H9 (cell line): Measurements from ENCODE around the gene PLEKHN1. TPM values are rescaled to one million over a fixed set of nuclear protein-coding genes. Genes with fewer than 3 reads are reported as not detected.

Source experiments
- DNase-seq: peaks from one replicate; pipeline ENCODE4 v3.0.0-alpha.2; 2017
- H2AFZ ChIP-seq: one replicate; pipeline ENCODE4 v1.6.1; 2013; ENCODE audit warnings: mild to moderate bottlenecking, low read length, control low read depth, moderate library complexity
- H2AK5ac ChIP-seq: 2 replicates; pipeline ENCODE4 v1.6.1; 2013; ENCODE audit warnings: low read length, control low read depth, mixed read lengths; ENCODE audit not compliant: insufficient read length
- H2BK120ac ChIP-seq: one replicate; pipeline ENCODE4 v1.6.1; 2013; ENCODE audit warnings: low read depth, mild to moderate bottlenecking, low read length, control low read depth, inconsistent platforms; ENCODE audit not compliant: poor library complexity, severe bottlenecking
- H2BK12ac ChIP-seq: 2 replicates; pipeline ENCODE4 v1.6.1; 2013; ENCODE audit warnings: low read length, control low read depth, mixed read lengths, low read depth; ENCODE audit not compliant: insufficient read length
- H2BK15ac ChIP-seq: 2 replicates; pipeline ENCODE4 v1.6.1; 2013; ENCODE audit warnings: low read depth, low read length, control low read depth
- H2BK20ac ChIP-seq: one replicate; pipeline ENCODE4 v1.6.1; 2013; ENCODE audit warnings: low read depth, mild to moderate bottlenecking, low read length, control low read depth, inconsistent platforms; ENCODE audit not compliant: poor library complexity, severe bottlenecking
- H2BK5ac ChIP-seq: 2 replicates; pipeline ENCODE4 v1.6.1; 2013; ENCODE audit warnings: low read length, control low read depth, mixed read lengths; ENCODE audit not compliant: insufficient read length
- H3K14ac ChIP-seq: 2 replicates; pipeline ENCODE4 v1.6.1; 2013; ENCODE audit warnings: low read length, control low read depth; ENCODE audit not compliant: insufficient read depth
- H3K18ac ChIP-seq: 2 replicates; pipeline ENCODE4 v1.6.1; 2013; ENCODE audit warnings: low read depth, mild to moderate bottlenecking, mixed read lengths, low read length, control low read depth; ENCODE audit not compliant: insufficient read length
- H3K23ac ChIP-seq: 2 replicates; pipeline ENCODE4 v1.6.1; 2013; ENCODE audit warnings: low read length, control low read depth, mixed read lengths, low read depth; ENCODE audit not compliant: insufficient read length
- H3K23me2 ChIP-seq: 2 replicates; pipeline ENCODE4 v1.6.1; 2013; ENCODE audit warnings: low read depth, mild to moderate bottlenecking, mixed read lengths, low read length, control low read depth; ENCODE audit not compliant: insufficient read length, poor library complexity, severe bottlenecking
- H3K27ac ChIP-seq: 2 replicates; pipeline ENCODE4 v1.5.1; 2013; ENCODE audit warnings: low read length, control low read depth, mixed read lengths, low read depth; ENCODE audit not compliant: insufficient read length
- H3K27me3 ChIP-seq: 2 replicates; pipeline ENCODE4 v1.6.1; 2013; ENCODE audit warnings: low read length, control low read depth, inconsistent platforms; ENCODE audit not compliant: insufficient read depth
- H3K4ac ChIP-seq: 2 replicates; pipeline ENCODE4 v1.6.1; 2013; ENCODE audit warnings: low read depth, mild to moderate bottlenecking, control low read depth, inconsistent platforms, low read length, moderate library complexity
- H3K4me1 ChIP-seq: 2 replicates; pipeline ENCODE4 v1.6.1; 2013; ENCODE audit warnings: low read length, control low read depth, inconsistent platforms; ENCODE audit not compliant: insufficient read depth
- H3K4me2 ChIP-seq: 2 replicates; pipeline ENCODE4 v1.6.1; 2013; ENCODE audit warnings: low read length, control low read depth, mixed read lengths; ENCODE audit not compliant: insufficient read length, insufficient read depth
- H3K56ac ChIP-seq: 2 replicates; pipeline ENCODE4 v1.6.1; 2013; ENCODE audit warnings: low read depth, mild to moderate bottlenecking, mixed read lengths, low read length, control low read depth; ENCODE audit not compliant: insufficient read length
- H3K79me1 ChIP-seq: 2 replicates; pipeline ENCODE4 v1.6.1; 2013; ENCODE audit warnings: low read depth, mild to moderate bottlenecking, moderate library complexity, low read length, control low read depth, inconsistent platforms; ENCODE audit not compliant: insufficient read depth, poor library complexity, severe bottlenecking
- H3K79me2 ChIP-seq: 2 replicates; pipeline ENCODE4 v1.6.1; 2013; ENCODE audit warnings: low read length, control low read depth, inconsistent platforms; ENCODE audit not compliant: insufficient read depth
- H3K9ac ChIP-seq: 2 replicates; pipeline ENCODE4 v1.6.1; 2013; ENCODE audit warnings: low read length, control low read depth, mixed read lengths; ENCODE audit not compliant: insufficient read length; ENCODE audit errors: extremely low read depth
- H3K9me3 ChIP-seq: one replicate; pipeline ENCODE4 v1.6.1; 2013; ENCODE audit warnings: low read depth, low read length, inconsistent platforms; ENCODE audit not compliant: control insufficient read depth
- H3T11ph ChIP-seq: one replicate; pipeline ENCODE4 v1.6.1; 2013; ENCODE audit warnings: mild to moderate bottlenecking, low read length, control low read depth, inconsistent platforms
- H4K20me1 ChIP-seq: one replicate; pipeline ENCODE4 v1.6.1; 2013; ENCODE audit not compliant: control insufficient read depth, insufficient read length, insufficient read depth
- H4K5ac ChIP-seq: 2 replicates; pipeline ENCODE4 v1.6.1; 2013; ENCODE audit warnings: low read depth, mild to moderate bottlenecking, mixed read lengths, low read length, control low read depth; ENCODE audit not compliant: insufficient read length
- H4K8ac ChIP-seq: replicated peaks from 2 replicates; pipeline ENCODE4 v1.6.1; 2013; ENCODE audit warnings: low read length, control low read depth, mixed read lengths, low read depth; ENCODE audit not compliant: insufficient read length
- H4K91ac ChIP-seq: 2 replicates; pipeline ENCODE4 v1.6.1; 2013; ENCODE audit warnings: low read depth, mild to moderate bottlenecking, moderate library complexity, mixed read lengths, low read length, control low read depth; ENCODE audit not compliant: insufficient read length
- H3K27ac Mint-ChIP-seq, 3 experiments: 2 replicates in 2 of 3; 3 replicates in 1 of 3; pipeline ENCODE4 v1.8.0; 2020 to 2021; ENCODE audit warnings: mixed read lengths in 3 of 3, mild to moderate bottlenecking in 1 of 3, moderate library complexity in 1 of 3
- H3K27me3 Mint-ChIP-seq: 2 replicates; pipeline ENCODE4 v1.8.0; 2021; ENCODE audit warnings: low read depth, mild to moderate bottlenecking, moderate library complexity, mixed read lengths
- H3K36me3 Mint-ChIP-seq, 3 experiments: 2 replicates in 2 of 3; 3 replicates in 1 of 3; pipeline ENCODE4 v1.8.0; 2020 to 2021; ENCODE audit warnings: low read depth in 3 of 3, mixed read lengths in 3 of 3; ENCODE audit not compliant: insufficient read depth in 1 of 3
- H3K4me1 Mint-ChIP-seq, 2 experiments: 2 replicates each; pipeline ENCODE4 v1.8.0; 2020; ENCODE audit warnings: mixed read lengths in 2 of 2
- H3K4me3 Mint-ChIP-seq, 2 experiments: 2 replicates in 1 of 2; 3 replicates in 1 of 2; pipeline ENCODE4 v1.8.0; 2020 to 2021; ENCODE audit warnings: mild to moderate bottlenecking in 2 of 2, mixed read lengths in 2 of 2, moderate library complexity in 1 of 2
- H3K9me3 Mint-ChIP-seq, 2 experiments: 2 replicates in 1 of 2; 3 replicates in 1 of 2; pipeline ENCODE4 v1.8.0; 2020; ENCODE audit warnings: mild to moderate bottlenecking in 2 of 2, mixed read lengths in 2 of 2, moderate library complexity in 1 of 2
- CTCF ChIP-seq: fragments of 200-600 bp; sonication (generic); conservative IDR thresholded peaks from 3 replicates; pipeline ENCODE4 v1.8.0; 2021; ENCODE audit warnings: antibody characterized with exemption, mild to moderate bottlenecking
- WGBS: extraction: QIAGEN DNeasy Blood & Tissue Kit; methylation state at CpG from one replicate; pipeline ENCODE4 v1.1.7; 2013; ENCODE audit warnings: missing lambda C conversion rate, low lambda C conversion rate, mixed read lengths; ENCODE audit not compliant: insufficient read length; ENCODE audit errors: extremely low coverage; 5-methylcytosine and 5-hydroxymethylcytosine counted together
- total RNA-seq: library from RNA; stranded (reverse); gene quantifications from 2 replicates; pipeline ENCODE4 v1.2.1, GENCODE V29; 2021

PLEKHN1 gene
- total RNA-seq, 1 experiment from 2014 or later = 3.0 TPM

DNA sequence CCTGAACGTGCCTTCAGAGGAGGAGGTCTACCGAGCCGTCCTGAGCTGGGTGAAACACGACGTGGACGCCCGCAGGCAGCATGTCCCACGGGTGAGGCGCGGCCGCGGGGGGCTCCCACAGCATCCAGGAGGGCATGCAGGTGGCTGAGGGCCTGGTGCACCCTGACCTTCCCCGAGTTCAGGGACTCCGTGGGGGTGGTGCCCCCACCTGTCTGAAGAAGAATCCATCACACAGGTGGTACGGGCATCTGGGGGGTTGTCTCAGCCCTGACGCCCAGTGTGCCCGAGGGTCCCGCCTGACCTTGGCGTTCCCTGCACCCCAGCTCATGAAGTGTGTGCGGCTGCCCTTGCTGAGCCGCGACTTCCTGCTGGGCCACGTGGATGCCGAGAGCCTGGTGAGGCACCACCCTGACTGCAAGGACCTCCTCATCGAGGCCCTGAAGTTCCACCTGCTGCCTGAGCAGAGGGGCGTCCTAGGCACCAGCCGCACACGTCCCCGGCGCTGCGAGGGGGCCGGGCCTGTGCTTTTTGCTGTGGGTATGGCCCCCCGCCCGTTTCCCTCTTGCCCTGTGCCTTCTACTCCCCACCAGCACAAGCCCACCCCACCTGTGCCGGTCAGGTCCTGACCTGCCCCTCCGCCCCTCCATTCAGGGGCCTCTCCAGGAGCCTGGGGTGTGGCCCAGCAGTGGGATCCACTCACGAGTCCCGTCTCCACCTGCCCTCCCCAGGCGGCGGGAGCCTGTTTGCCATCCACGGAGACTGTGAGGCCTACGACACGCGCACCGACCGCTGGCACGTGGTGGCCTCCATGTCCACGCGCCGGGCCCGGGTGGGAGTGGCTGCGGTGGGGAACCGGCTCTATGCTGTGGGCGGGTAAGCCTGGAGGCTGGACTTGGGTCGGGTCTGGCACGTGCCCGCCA is 3.6 kb upstream of the PLEKHN1 start:
- peaks cover 27% of the 10 kb centered on the region for H3K27me3 Mint-ChIP-seq
- H2AK5ac ChIP-seq = no peak overlapping the region
- H3T11ph ChIP-seq = no peak overlapping the region
- H4K5ac ChIP-seq = no peak overlapping the region
- H2AFZ ChIP-seq = no peak overlapping the region
- H3K36me3 Mint-ChIP-seq = peaks cover 2 to 30% (median 26%) of the 10 kb centered on the region in 3 experiments; a peak in 6 of 7 replicates
- H3K9me3 Mint-ChIP-seq = no peaks in the 10 kb centered on the region; a peak in 1 of 5 replicates
- H3K79me1 ChIP-seq = peaks cover 4% of the 10 kb centered on the region
- H4K20me1 ChIP-seq = no peaks in the 10 kb centered on the region
- H3K27me3 ChIP-seq = peaks cover 4% of the 10 kb centered on the region; the same call in 1 of the 2 replicates
- H3K4ac ChIP-seq = no peak overlapping the region
- no CpG with 5 or more reads among the region's 57 CpGs for WGBS
- DNase-seq = no peak
- no peak overlapping the region for H2BK120ac ChIP-seq
- peaks cover 12% of the 10 kb centered on the region for H3K23me2 ChIP-seq
- peaks cover 4 to 9% of the 10 kb centered on the region in 2 experiments for H3K4me1 Mint-ChIP-seq
- no peak overlapping the region for H3K27ac ChIP-seq
- no peak overlapping the region for H4K8ac ChIP-seq
- H3K18ac ChIP-seq = no peak overlapping the region
- no peak overlapping the region for H3K23ac ChIP-seq
- no peak overlapping the region for H2BK15ac ChIP-seq
- H3K4me3 Mint-ChIP-seq = peak overlapping the region; percentile 34 to 73; a peak in 3 of 5 replicates
- H3K4me2 ChIP-seq = no peak overlapping the region
- H3K14ac ChIP-seq = no peak overlapping the region
- no peaks in the 10 kb centered on the region for H3K4me1 ChIP-seq
- TF ChIP-seq CTCF = no peak
- H2BK20ac ChIP-seq = no peak overlapping the region
- no peak overlapping the region for H3K56ac ChIP-seq
- H3K9ac ChIP-seq = no peak overlapping the region
- peaks cover 5% of the 10 kb centered on the region; the same call in 1 of the 2 replicates for H3K79me2 ChIP-seq
- no peak overlapping the region for H3K27ac Mint-ChIP-seq
- no peak overlapping the region for H2BK5ac ChIP-seq
- no peak overlapping the region for H2BK12ac ChIP-seq
- no peaks in the 10 kb centered on the region for H3K9me3 ChIP-seq
- H4K91ac ChIP-seq = no peak overlapping the region
